T-helper 17 cell (primary cell): ENCODE data around the gene RC3H2. TPM values are rescaled to one million over a fixed set of nuclear protein-coding genes. Genes with fewer than 3 reads are reported as not detected.
"Not testable (repeated sequence)": the region's sequence is repeated elsewhere in the genome, so short reads cannot be mapped to it uniquely, and the experiment has no call there.

Experiments used
- ATAC-seq: fragments of 150-1000 bp; cut with Tn5 transposase; 2 replicates; pipeline ENCODE4 v1.10.0; 2021; ENCODE audit warnings: mild to moderate bottlenecking, moderate library complexity
- DNase-seq, 3 donors: peaks; one replicate each; pipeline versions ENCODE4 v3.0.0 to v3.0.0-alpha.2; 2020 to 2021
- H3K9me3 ChIP-seq: one replicate; pipeline ENCODE4 v1.7.0; 2013; ENCODE audit warnings: low read length, mild to moderate bottlenecking; ENCODE audit not compliant: control insufficient read depth, poor library complexity, severe bottlenecking
- H3K27ac Mint-ChIP-seq: one replicate; pipeline ENCODE4 v1.8.0; 2022; ENCODE audit warnings: mild to moderate bottlenecking, moderate library complexity, mixed read lengths
- H3K27me3 Mint-ChIP-seq: one replicate; pipeline ENCODE4 v1.8.0; 2022; ENCODE audit warnings: mixed read lengths
- H3K36me3 Mint-ChIP-seq: one replicate; pipeline ENCODE4 v1.8.0; 2022; ENCODE audit warnings: low read depth, mixed read lengths
- H3K4me1 Mint-ChIP-seq: one replicate; pipeline ENCODE4 v1.8.0; 2022; ENCODE audit warnings: mild to moderate bottlenecking, mixed read lengths
- H3K4me3 Mint-ChIP-seq: one replicate; pipeline ENCODE4 v1.8.0; 2022; ENCODE audit warnings: mild to moderate bottlenecking, moderate library complexity, mixed read lengths
- total RNA-seq, 4 donors: library from RNA in 2 of 4; stranded (reverse) in 2 of 4; gene quantifications; one replicate each; pipeline ENCODE4 v1.2.3 and lab custom pipeline; 2022 to 2026

RC3H2 gene
- total RNA-seq, 2 donors from 2014 or later, result 51.5 to 69.6 TPM

DNA sequence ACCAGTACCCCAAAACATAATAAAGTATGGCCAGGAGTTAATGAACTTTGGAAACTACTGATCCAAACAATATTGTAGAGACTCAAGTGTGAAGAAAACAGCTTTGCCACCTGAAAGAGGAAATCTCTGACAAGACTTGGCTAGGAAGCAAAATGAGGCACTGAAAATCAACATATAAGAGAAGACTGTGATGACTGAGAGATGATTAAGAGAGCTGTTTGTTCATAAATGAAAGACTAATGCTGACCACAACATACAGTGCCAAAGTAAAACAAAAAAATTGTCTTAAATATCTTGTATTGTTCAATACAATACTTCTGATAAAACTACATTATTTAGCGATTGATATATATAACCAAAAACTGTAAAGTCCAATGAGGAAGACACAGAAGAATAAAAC, 7.2 kb downstream of the RC3H2 start:
- H3K9me3 ChIP-seq, result no peaks in the 10 kb centered on the region
- ATAC-seq (no peak), DNase-seq (no peak)
- Mint-ChIP-seq H3K4me3 (no peak overlapping the region), H3K27ac (peak overlapping the region; percentile 92), H3K36me3 (peaks cover 4% of the 10 kb centered on the region), H3K27me3 (no peaks in the 10 kb centered on the region), H3K4me1 (peaks cover 19% of the 10 kb centered on the region)

- ATAC-seq (no peak), DNase-seq (no peak)
- Mint-ChIP-seq H3K4me1 (peaks cover 6% of the 10 kb centered on the region), H3K4me3 (no peak overlapping the region), H3K27me3 (no peaks in the 10 kb centered on the region), H3K27ac (no peak overlapping the region), H3K36me3 (peaks cover 7% of the 10 kb centered on the region)
- H3K9me3 ChIP-seq, result no peaks in the 10 kb centered on the region
These were observed 16.7 kb downstream of the RC3H2 start for GRCh38 chr9:122888480-122888879.

DNA sequence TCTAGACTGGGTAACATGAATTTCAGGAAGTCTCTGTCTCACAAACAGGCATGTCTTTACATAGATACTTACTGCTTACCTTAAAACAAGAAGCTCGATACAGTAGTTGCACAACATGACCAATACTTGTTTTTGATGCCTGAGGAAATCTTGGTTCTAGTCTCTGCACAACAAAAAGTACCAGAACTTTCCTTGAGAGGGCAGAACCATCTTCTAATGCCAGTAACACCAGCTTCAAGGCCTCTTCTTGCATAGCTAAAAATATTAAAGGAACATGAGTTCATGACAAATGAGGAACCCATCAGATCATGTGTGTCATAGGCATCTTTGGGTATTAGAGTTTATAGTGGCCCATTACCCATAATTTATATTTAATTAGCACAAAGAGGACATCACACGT, 22.0 kb downstream of the RC3H2 start:
- Mint-ChIP-seq H3K4me1 (peaks cover 2% of the 10 kb centered on the region), H3K4me3 (no peak overlapping the region), H3K27ac (no peak overlapping the region), H3K36me3 (peaks cover 2% of the 10 kb centered on the region), H3K27me3 (no peaks in the 10 kb centered on the region)
- no peaks in the 10 kb centered on the region for H3K9me3 ChIP-seq
- ATAC-seq, result no peak
- no peak for DNase-seq

DNA sequence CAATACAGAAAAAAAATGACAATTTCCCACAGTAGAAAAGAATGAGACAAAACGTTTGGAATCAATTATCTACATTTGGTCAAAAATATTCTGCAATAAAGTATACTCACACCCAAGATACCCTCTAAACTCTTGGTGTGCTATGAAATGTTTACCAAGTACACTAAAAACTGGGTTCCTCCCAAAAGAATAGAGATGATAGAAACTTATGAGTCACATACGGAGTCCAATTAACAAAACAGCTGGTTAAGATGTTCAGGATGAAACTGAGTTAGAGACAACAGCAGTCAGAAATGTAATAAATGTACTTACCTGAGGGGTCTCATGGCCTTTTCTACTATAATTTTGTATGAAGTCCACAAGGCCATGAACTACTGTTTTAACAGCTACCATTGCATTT, 25.7 kb downstream of the RC3H2 start:
- H3K36me3 Mint-ChIP-seq, result peaks cover 11% of the 10 kb centered on the region
- H3K4me1 Mint-ChIP-seq, result peaks cover 9% of the 10 kb centered on the region
- H3K27me3 Mint-ChIP-seq, result no peaks in the 10 kb centered on the region
- ATAC-seq (no peak), DNase-seq (no peak)
- no peak overlapping the region for H3K27ac Mint-ChIP-seq
- no peak overlapping the region for H3K4me3 Mint-ChIP-seq
- no peaks in the 10 kb centered on the region for H3K9me3 ChIP-seq

DNA sequence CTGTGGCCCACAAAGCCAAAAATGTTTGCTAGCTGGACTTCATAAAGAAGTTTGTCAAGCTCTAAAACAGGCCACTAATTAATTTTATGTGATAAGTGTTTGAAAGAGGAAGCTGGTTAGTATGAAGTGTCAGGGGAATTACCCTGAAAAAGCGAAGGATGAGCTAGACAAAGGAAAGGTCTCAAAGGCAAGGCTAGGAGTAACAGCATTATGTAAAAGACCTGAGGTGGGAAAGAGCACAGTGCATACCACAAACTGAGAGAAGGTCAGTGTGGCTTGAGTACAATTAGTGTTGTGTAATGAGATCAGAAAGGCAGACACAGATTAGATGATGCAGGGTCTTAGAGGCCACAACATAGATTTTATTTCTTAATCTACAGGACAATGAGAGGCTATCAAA, 29.6 kb downstream of the RC3H2 start:
- Mint-ChIP-seq H3K4me1 (peaks cover 15% of the 10 kb centered on the region), H3K4me3 (no peak overlapping the region), H3K27ac (peak overlapping the region; percentile 89), H3K36me3 (peaks cover 23% of the 10 kb centered on the region), H3K27me3 (no peaks in the 10 kb centered on the region)
- H3K9me3 ChIP-seq, result no peaks in the 10 kb centered on the region
- ATAC-seq (no peak), DNase-seq (no peak)

GRCh38 chr9:122867276-122867675, 37.9 kb downstream of the RC3H2 start:
- DNase-seq, H3K27me3 Mint-ChIP-seq, H3K4me1 Mint-ChIP-seq, H3K27ac Mint-ChIP-seq, H3K4me3 Mint-ChIP-seq, H3K9me3 ChIP-seq, ATAC-seq: not testable (repeated sequence)
- peaks cover 12% of the 10 kb centered on the region for H3K36me3 Mint-ChIP-seq

- H3K27ac Mint-ChIP-seq, result no peak overlapping the region
- no peak overlapping the region for H3K4me3 Mint-ChIP-seq
- peaks cover 6% of the 10 kb centered on the region for H3K36me3 Mint-ChIP-seq
- ATAC-seq (no peak), DNase-seq (no peak)
- H3K9me3 ChIP-seq, result no peaks in the 10 kb centered on the region
- no peaks in the 10 kb centered on the region for H3K27me3 Mint-ChIP-seq
- peaks cover 5% of the 10 kb centered on the region for H3K4me1 Mint-ChIP-seq
These were observed 39.1 kb downstream of the RC3H2 start for GRCh38 chr9:122866079-122866478.

DNA sequence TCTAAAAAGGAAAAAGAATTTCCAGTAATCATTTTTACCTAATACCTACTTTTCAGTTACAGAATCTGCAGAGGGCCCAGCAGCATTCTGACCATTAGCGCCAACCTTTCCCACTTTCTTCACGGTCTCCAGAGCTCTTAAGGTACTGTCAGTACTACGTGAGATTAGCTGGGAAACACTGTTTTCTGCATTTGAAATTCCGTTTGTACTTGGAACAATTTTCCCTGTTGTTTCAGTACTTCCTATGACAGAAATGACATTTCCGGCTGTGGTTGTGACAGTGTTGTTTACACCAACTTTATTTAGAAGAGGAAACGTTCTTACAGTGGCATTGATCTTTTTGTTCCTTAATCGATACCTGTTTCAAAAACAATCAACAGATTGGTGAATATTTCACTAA, 39.9 kb downstream of the RC3H2 start:
- no peaks in the 10 kb centered on the region for H3K9me3 ChIP-seq
- DNase-seq (no peak), ATAC-seq (no peak)
- H3K36me3 Mint-ChIP-seq, result no peaks in the 10 kb centered on the region
- no peak overlapping the region for H3K4me3 Mint-ChIP-seq
- no peak overlapping the region for H3K27ac Mint-ChIP-seq
- H3K27me3 Mint-ChIP-seq, result no peaks in the 10 kb centered on the region
- H3K4me1 Mint-ChIP-seq, result peaks cover 3% of the 10 kb centered on the region

- H3K27me3 Mint-ChIP-seq, result no peaks in the 10 kb centered on the region
- no peaks in the 10 kb centered on the region for H3K9me3 ChIP-seq
- DNase-seq, result no peak
- H3K4me3 Mint-ChIP-seq, result no peak overlapping the region
- no peak for ATAC-seq
- H3K27ac Mint-ChIP-seq, result peak overlapping the region; percentile 57
- H3K36me3 Mint-ChIP-seq, result peaks cover 3% of the 10 kb centered on the region
- H3K4me1 Mint-ChIP-seq, result peaks cover 5% of the 10 kb centered on the region
These were observed 41.8 kb downstream of the RC3H2 start for GRCh38 chr9:122863407-122863806.

DNA sequence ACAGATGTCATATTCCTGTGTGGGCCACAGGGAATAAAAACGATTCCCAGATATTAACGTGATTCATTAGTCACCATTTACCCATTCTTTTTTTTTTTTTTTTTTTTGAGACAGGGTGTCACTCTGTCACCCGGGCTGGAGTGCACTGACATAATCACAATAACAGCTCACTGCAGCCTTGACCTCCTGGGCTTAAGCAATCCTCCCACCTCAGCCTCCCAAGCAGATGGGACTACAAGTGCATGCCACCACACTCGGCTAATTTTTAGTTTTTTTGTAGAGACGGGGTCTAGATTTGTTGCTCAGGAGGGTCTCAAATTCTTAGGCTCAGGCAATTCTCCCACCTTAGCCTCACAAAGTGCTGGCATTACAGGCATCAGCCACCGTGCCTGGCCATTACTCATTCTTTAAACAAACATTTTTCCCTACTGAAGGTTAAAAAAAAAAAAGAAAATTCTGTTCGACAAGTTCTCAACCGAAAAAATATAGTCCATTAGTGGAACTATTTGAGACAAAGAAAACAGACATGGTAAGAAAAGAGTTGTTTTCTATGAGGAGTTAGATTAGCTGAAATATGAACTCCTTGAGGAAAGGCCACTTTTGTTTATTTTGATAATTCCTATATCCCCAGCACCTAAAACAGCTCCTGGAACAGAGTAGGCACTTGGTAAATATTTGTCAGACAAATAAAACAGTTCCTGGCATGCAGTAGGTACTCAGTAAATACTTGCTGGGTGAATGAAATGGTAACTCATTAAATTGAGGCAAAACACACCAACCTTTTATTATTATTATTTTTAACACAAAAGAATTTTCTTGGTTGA, 44.6 kb downstream of the RC3H2 start:
- H3K9me3 ChIP-seq, result no peaks in the 10 kb centered on the region
- Mint-ChIP-seq H3K27me3 (no peaks in the 10 kb centered on the region), H3K36me3 (peaks cover 3% of the 10 kb centered on the region), H3K4me1 (peaks cover 7% of the 10 kb centered on the region), H3K4me3 (no peak overlapping the region), H3K27ac (no peak overlapping the region)
- ATAC-seq (no peak), DNase-seq (no peak)

DNA sequence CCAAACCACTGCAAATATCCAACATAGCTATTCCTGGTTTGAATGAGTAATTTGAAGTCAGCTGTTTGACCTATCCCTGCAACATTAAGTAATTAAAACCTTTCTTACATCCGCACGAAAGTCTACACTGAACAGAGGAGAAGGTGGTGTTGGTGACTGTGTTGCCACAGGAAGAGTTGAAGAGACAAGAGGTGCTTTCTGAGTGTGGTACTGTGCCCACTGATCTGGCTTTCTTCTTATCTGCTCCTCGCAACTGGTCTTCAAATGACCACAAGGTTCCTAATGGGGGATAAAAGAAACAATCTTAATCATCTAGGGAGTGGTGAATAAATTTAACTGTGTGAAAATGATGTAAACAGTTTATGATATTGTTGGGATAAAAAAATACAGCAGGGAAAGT, 47.3 kb downstream of the RC3H2 start:
- H3K4me3 Mint-ChIP-seq, result no peak overlapping the region
- H3K9me3 ChIP-seq, result no peaks in the 10 kb centered on the region
- DNase-seq (no peak), ATAC-seq (no peak)
- peaks cover 7% of the 10 kb centered on the region for H3K4me1 Mint-ChIP-seq
- no peaks in the 10 kb centered on the region for H3K27me3 Mint-ChIP-seq
- H3K36me3 Mint-ChIP-seq, result peaks cover 3% of the 10 kb centered on the region
- no peak overlapping the region for H3K27ac Mint-ChIP-seq

DNA sequence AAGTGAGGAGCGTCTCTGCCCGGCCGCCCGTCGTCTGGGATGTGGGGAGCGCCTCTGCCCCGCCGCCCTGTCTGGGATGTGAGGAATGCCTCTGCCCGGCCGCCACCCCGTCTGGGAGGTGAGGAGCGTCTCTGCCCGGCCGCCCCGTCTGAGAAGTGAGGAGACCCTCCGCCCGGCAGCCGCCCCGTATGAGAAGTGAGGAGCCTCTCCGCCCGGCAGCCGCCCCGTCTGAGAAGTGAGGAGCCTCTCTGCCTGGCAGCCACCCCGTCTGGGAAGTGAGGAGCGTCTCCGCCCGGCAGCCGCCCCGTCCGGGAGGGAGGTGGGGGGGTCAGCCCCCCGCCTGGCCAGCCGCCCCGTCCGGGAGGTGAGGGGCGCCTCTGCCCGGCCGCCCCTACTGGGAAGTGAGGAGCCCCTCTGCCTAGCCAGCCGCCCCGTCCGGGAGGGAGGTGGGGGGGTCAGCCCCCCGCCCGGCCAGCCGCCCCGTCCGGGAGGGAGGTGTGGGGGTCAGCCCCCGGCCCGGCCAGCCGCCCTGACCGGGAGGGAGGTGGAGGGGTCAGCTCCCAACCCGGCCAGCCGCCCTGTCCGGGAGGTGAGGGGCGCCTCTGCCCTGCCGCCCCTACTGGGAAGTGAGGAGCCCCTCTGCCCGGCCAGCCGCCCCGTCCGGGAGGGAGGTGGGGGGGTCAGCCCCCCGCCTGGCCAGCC, 52.9 kb downstream of the RC3H2 start:
- not testable (repeated sequence) for ATAC-seq, H3K4me3 Mint-ChIP-seq, H3K27ac Mint-ChIP-seq, H3K9me3 ChIP-seq, H3K36me3 Mint-ChIP-seq, DNase-seq, H3K27me3 Mint-ChIP-seq
- H3K4me1 Mint-ChIP-seq, result peaks cover 10% of the 10 kb centered on the region

DNA sequence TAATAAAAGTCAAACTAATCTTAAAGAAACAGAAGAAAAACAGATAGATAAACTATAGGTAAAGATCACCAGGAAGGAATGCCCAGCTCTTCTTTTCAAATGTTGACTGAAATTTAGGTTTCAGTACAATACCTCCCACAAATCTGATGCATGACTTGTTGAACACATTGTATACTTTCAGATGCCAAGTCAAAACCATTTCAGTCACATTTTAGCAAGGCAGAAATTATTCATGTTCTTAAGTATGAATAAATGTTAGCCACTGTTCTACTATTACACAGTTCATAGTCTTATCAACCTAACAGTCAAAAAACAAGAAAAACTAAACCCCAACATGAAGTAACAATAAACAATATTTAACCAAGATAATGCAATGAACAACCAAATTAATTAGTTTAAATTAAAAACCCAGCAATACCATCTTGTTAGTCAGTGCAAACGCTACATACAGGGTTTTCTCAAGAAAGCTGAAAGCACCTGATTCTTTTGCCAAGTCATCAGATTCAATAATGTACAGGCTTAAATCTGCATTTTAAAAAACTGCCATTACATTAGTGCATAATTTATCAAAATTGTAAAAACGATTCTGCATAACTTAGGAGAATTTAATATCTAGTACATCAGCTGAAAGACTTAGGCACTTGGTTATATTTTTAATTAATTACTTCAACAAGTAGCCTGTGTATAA, 56.8 kb downstream of the RC3H2 start:
- Mint-ChIP-seq H3K4me1 (peaks cover 19% of the 10 kb centered on the region), H3K4me3 (no peak overlapping the region), H3K36me3 (peaks cover 3% of the 10 kb centered on the region), H3K27me3 (no peaks in the 10 kb centered on the region), H3K27ac (peak overlapping the region; percentile 85)
- H3K9me3 ChIP-seq, result no peaks in the 10 kb centered on the region
- DNase-seq, result no peak
- no peak for ATAC-seq
